ENCODE results near the gene PIKFYVE.
A peak's percentile ranks its signal among the peaks of the same experiment; 100 is the strongest.
"Not testable (repeated sequence)": the region's sequence is repeated elsewhere in the genome, so short reads cannot be mapped to it uniquely, and the experiment has no call there.

Gene PIKFYVE

GRCh38 chr2:208359632-208359986 lies 93.6 kb downstream of the PIKFYVE start:
- no peak for DNase-seq (ENCODE audit: low read depth)

DNA sequence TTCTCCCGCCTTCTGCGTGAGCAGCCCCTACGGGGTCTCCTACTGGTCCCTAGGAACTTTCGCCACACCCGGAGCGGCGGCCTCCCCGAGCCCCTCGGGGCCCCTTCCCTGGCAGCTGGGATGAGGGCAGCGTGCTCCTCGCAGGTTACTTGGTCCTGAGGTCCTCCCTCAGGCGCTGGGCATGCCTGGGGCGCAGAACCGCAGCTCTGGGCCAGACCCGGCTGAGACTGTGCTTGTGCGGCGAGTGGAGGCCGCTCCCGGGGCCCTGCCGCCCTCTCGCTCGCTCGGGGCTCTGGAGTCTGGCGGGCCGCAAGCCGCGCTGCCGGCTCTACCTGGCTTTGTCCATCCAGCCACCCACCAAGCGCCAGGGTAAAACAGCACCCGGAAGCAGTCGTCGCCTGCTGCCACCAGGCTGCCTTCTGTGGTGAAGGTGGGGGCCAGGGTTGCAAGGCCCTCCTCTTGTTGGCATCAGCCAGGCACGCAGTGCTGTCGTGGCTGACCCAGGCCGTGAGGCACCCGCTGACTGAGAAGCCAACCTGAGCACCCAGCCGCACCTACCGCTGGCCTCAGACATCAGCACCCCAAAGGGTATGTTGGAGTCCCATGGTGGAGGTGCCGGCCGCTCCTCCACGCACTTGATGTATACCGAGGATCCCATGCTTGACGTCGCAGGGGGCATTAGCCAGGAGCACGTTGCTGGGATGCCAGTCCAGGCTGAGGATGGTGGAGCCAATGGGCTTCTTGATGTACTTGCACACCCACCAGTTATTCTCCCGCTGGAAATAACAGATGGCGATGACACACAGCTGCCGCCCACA lies 94.4 kb downstream of the PIKFYVE start:
- DNase-seq (ENCODE audit: low read depth) = no peak

DNA sequence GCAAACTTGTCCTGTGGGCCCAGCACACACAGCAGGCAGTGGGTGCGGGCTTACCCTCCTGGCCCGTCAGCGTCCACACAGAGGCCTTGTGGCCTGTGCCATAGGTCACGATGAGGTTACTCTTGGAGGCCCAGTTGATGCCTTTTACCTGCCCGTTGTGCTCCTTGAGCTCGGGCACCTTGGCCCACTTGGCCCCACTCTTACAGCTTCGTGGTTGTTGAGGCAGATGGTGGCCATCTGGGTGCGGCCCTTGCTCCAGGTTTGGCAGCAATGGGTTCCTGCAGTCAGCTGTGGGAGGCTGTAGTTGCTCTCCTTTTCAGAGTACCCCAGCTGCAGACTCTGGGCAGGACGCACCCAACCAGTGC lies 95.0 kb downstream of the PIKFYVE start:
- DNase-seq (ENCODE audit: low read depth) = no peak

DNA sequence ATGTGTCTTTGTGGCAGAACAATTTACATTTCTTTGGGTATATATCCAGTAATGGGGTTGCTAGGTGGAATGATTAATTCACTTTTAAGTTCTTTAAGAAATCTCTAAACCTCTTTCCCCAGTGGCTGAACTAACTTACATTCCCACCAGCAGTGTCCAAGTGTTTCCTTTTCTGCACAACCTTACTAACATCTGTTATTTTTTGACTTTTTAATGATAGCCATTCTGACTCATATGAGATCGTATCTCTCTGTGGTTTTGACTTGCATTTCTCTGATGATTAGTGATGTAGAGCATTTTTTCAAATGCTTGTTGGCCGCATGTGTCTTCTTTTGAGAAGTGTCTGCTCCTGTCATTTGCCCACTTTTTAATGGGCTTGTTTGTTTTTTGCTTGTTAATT lies 97.4 kb downstream of the PIKFYVE start:
- DNase-seq (ENCODE audit: low read depth) = peak; percentile 83

DNA sequence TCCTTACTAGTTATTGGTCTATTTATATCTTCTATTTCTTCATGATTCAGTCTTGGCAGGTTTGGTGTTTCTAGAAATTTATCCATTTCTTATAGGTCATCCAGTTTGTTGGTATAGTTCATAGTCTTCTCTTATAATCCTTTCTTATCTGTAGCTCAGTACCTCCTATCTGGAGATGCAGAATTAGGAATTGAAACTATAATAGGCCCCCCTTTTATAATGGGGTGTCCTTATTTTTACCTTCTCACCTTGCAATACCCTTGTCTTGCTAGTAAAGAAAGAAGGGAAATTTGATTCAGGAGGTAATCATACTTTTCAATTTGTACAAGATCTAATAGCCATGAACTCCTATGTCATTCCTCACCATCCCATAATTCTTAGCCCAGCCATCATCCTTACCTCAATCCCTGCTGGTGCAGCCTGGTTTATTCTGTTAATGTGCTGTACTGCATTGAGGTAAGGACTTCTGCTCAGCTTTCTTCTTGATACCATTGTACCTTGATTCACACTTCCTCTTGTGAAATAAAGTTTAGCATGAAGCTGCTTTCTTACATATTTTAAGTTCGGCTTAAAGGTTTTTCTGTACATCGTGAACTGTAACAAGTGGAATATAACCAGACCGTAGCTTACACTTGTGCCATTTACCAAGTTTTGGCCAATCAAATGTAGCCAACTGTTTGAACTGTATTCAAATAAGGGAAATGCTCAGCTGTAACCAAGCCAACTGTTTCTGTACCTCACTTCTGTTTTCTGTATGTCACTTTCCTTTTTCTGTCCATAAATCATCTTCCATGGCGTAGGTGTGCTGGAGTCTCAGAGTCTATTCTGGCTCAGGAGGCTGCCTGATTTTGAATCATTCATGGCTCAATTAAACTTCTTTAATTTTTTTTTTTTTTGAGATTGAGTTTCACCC lies 100.4 kb downstream of the PIKFYVE start:
- DNase-seq (ENCODE audit: low read depth) = no peak

- peak; percentile 31 for DNase-seq (ENCODE audit: low read depth)
These were observed 103.0 kb downstream of the PIKFYVE start for GRCh38 chr2:208369091-208369490.

- no peak for DNase-seq (ENCODE audit: low read depth)
These were observed 105.0 kb downstream of the PIKFYVE start for GRCh38 chr2:208370881-208371633.

DNA sequence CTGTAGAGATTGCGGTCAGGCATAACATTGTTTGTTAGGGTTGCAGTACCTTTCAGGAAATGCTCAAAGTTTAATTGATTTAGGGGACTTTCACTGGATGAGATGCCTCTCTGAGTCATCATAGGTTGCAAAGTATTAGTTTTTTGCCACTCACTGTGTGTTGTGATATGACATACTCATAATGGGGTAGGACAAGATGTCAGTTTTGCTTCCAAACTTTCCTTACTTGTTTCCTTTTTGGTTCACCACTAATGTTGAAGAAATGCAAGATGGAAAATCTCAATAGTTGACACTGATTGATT lies 105.5 kb downstream of the PIKFYVE start:
- no peak for DNase-seq (ENCODE audit: low read depth)

DNA sequence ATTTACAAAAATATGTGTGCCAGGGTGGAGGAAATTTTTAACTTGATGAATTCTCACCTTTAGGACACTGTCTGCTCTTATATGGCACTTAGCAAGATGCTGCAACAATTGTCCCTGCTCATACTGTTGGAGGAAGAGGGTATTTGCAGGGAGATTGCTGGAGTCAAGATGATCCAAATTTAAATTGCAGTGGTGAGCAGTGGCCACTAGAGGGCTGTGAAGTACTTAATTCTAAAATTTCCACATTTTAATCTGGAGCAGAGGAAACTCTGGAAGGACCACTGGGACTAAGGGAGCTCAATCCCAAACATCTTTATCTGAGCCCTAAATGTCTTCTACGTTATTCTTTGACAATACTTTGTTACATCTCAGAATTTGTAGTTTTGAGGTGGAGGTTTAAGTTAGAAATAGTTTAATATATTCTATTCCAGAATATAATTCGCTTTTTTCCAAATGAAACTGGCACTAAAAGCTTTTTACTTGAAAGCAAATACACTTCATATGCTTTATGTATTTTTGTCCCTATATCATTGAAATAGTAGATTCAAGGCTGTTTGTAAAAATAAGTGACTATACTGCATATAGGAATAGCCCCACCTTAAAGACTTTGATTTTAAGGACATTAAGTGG lies 107.5 kb downstream of the PIKFYVE start:
- DNase-seq (ENCODE audit: low read depth) = peak; percentile 51

- no peak for DNase-seq (ENCODE audit: low read depth)
These were observed 109.5 kb downstream of the PIKFYVE start for GRCh38 chr2:208375491-208376068.

- not testable (repeated sequence) for DNase-seq (ENCODE audit: low read depth)
These were observed 111.3 kb downstream of the PIKFYVE start for GRCh38 chr2:208377344-208377860.

DNA sequence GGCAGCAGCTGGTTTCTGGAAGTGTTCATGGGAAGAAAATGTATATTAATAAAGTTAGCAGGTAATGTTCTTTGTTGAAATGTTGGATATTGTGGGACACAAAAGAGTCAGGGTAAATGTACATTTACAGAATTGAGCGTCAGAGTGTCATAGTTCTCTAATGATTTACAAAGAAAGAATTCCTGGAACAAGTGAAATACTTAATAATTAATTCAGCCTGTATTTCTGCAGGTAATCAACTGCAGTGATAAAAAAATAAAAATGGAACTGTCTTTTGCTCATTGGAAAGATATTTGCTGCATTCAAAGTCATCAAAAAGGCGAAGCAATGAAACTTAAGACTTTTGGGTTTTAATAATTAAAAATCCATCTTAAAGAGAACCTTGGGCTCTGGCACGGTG lies 113.1 kb downstream of the PIKFYVE start:
- DNase-seq (ENCODE audit: low read depth) = no peak

DNA sequence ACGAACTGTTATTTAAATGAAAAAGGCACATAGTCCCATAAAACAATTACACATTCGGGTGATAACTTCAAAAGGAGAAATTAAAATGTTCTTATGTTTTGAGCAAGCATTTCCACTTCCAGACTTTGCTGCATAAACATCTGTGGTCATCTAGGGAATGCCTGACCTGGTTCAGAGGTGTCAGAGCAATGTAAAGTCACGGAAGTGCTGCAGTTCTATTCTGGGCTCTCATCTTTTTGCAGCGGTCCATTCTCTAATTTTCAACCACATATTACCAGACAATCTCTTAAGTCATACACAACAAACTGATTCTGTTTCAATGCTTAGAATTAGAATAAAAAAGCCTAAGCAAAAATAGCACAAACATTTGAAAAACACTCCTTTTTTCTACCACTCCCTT lies 118.6 kb downstream of the PIKFYVE start:
- DNase-seq (ENCODE audit: low read depth) = no peak

GRCh38 chr2:208386541-208386940 lies 120.5 kb downstream of the PIKFYVE start:
- DNase-seq (ENCODE audit: low read depth) = no peak

DNA sequence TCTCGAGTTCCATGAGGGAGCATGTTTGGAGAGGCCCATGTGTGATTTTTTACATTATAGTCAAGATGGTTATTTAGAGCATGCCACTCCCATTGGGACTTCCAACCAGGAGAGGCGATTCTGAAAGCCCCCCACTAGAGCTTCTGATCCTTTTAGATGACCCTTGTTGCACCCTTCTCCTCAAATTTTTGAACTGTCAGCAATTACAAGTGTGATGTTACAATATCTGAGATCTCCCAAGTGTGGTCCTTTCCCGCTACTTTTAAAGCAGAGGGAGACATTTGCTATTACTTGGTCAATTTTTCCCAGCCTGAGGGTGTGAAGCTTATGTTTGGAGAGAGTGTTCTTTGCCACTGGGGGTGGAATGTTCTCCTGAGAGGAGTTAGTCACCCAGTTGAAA lies 123.9 kb downstream of the PIKFYVE start:
- no peak for DNase-seq (ENCODE audit: low read depth)

- no peak for DNase-seq (ENCODE audit: low read depth)
These were observed 126.2 kb downstream of the PIKFYVE start for GRCh38 chr2:208392300-208392699.

GRCh38 chr2:208396796-208397195 lies 130.7 kb downstream of the PIKFYVE start:
- DNase-seq (ENCODE audit: low read depth) = not testable (repeated sequence)

- no peak for DNase-seq (ENCODE audit: low read depth)
These were observed 133.1 kb downstream of the PIKFYVE start for GRCh38 chr2:208399201-208399600.

DNA sequence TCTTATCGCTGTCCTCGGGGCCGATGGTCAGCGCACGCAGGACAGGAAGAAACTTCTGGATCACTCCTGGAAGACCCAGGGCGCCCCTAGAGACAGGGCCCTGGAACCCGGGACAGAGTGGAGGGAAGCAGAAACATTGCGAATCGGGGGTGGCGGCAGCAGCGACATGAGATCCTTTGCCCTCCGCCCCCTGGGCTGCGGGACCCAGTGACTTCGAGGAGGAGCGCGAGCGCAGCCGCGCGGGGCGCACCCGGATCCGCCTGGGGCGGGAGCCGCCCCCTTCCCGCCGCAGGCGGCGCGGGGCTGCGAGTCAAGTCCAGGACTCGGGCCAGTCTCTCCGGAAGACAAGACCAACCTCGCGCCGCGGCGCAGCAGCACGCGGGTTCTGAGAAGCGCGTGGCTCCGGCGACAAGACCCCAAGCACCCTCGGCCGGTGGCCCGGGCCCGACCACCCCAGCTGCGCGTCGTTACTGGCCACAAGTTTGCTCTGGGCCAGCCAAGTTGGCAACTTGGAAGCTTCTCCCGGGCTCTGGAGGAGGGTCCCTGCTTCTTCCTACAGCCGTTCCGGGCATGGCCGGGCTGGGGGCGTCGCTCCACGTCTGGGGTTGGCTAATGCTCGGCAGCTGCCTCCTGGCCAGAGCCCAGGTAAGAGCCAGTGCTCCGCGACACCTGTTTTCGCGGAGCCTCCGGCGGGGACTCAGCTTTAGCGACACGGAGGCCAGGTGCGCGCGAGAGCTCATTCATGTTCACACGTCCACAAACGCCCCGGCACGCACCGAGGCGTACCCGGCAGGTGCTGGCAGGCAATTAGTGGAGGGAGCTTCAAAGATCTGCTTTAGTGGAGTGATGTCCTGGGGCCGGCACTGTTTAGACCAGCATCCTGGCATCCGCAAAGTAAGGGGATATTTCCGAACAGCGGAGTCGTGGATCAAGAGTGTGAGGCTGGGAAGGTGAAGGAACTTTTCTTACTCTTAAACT lies 140.7 kb downstream of the PIKFYVE start, which contains the start of gene PTH2R:
TSS of gene PTH2R (plus strand) at position 319 of the 978 bp plus-strand sequence. CDS start at position 571, 252 bp downstream.
- no peak for DNase-seq (ENCODE audit: low read depth)

DNA sequence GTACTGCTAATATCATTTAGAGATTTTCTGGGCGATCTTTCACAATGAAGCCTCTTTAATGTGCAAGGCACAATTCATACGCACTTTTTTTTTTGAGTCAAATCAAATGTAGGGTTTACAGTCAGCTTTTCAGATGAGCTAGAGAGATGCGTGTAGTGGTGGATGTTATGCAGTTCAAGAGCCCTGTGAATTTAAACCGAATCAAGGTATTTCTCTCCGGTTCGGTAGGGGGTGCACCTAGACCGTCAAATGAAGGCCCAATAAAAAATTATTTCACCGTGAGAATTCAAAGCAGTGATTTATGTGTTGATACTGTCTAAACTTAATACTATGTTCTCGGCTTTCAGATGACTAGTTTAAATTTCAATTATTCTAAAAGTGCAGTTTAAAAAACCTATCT lies 141.6 kb downstream of the PIKFYVE start:
- peak; percentile 27 for DNase-seq (ENCODE audit: low read depth)
